COR-L47 (cell line): ENCODE results near the gene RPTOR.
"Not testable (repeated sequence)": the region's sequence is repeated elsewhere in the genome, so short reads cannot be mapped to it uniquely, and the experiment has no call there.

Source experiments
- DNase-seq: peaks from one replicate; lab custom pipeline; 2025; lab: John Stamatoyannopoulos, UW

RPTOR gene

GRCh38 chr17:80618304-80618703, 73.7 kb downstream of the RPTOR start:
- no peak for DNase-seq

GRCh38 chr17:80619535-80620235, 75.0 kb downstream of the RPTOR start:
- no peak for DNase-seq

GRCh38 chr17:80621335-80621996, 76.8 kb downstream of the RPTOR start:
- no peak for DNase-seq

- no peak for DNase-seq
Observed at GRCh38 chr17:80621997-80622357, 77.3 kb downstream of the RPTOR start.

- no peak for DNase-seq
Observed at GRCh38 chr17:80624864-80625263, 80.2 kb downstream of the RPTOR start.

GRCh38 chr17:80625627-80626026, 81.0 kb downstream of the RPTOR start:
- DNase-seq, result no peak

GRCh38 chr17:80628881-80629280, 84.2 kb downstream of the RPTOR start:
- DNase-seq, result not testable (repeated sequence)

GRCh38 chr17:80629298-80630028, 84.8 kb downstream of the RPTOR start:
- DNase-seq, result no peak

GRCh38 chr17:80630560-80631120, 86.0 kb downstream of the RPTOR start:
- DNase-seq, result no peak

- DNase-seq, result no peak
Observed at GRCh38 chr17:80631142-80632045, 86.8 kb downstream of the RPTOR start.

- DNase-seq, result no peak
Observed at GRCh38 chr17:80632046-80632581, 87.5 kb downstream of the RPTOR start.

- no peak for DNase-seq
Observed at GRCh38 chr17:80633207-80633606, 88.6 kb downstream of the RPTOR start.

GRCh38 chr17:80633994-80634566, 89.4 kb downstream of the RPTOR start:
- no peak for DNase-seq

GRCh38 chr17:80636361-80637018, 91.9 kb downstream of the RPTOR start:
- DNase-seq, result no peak

- no peak for DNase-seq
Observed at GRCh38 chr17:80637048-80637781, 92.6 kb downstream of the RPTOR start.

GRCh38 chr17:80639658-80640057, 95.0 kb downstream of the RPTOR start:
- no peak for DNase-seq

- no peak for DNase-seq
Observed at GRCh38 chr17:80640366-80641084, 95.9 kb downstream of the RPTOR start.

- no peak for DNase-seq
Observed at GRCh38 chr17:80643326-80644099, 98.9 kb downstream of the RPTOR start.
